Stimulated activated CD8-positive, alpha-beta memory T cell treated with anti-CD3 and anti-CD28 coated beads, Interleukin-4, amount 100 ng/mL, for 48 hours (primary cell): ENCODE data around the gene LHX5.

Experiments
- DNase-seq: peaks from one replicate; pipeline ENCODE4 v3.0.0-alpha.2; 2020

LHX5 gene

DNA sequence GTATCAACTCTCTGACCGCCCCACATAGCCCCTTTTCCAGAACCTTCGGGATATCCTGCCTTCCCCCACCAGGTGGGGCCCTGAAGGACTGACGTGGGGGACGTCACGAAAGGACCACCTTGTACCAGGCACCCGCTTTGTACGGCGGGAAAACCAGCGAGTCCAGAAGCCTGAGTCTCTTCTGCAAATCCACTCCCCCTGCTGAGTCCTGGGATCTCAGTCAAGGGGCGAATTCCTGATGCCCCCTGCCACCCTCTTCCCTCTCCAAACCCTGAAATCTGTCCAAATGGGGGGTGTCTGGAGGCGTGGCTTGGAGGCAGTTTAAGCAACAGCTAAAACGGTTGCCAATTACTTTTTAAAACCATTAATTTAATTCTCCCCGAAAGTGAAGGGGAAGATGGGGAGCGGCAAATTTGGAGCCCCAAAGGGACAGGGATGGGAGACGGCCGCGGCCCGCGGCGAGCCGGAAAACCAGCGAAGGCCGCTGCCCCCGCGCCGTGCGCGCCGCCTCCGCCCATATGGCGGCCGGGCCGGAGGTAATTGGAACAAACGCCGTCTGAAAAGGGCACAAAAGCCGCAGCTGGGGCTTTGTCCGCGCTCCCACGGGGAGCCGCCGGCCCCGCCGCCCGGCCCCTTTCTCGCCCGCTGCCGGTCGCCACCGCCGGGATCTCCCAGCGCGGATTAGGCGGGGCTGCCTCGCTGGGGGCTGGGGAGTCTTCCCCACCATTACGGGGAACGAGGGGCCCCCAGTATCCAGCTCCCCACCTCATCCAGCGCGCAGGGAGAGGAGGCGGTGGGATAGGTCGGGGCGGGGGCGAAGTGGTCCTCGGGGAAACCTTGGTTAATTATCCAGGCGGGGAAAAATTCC is 6.6 kb downstream of the LHX5 start:
- no peak for DNase-seq

DNA sequence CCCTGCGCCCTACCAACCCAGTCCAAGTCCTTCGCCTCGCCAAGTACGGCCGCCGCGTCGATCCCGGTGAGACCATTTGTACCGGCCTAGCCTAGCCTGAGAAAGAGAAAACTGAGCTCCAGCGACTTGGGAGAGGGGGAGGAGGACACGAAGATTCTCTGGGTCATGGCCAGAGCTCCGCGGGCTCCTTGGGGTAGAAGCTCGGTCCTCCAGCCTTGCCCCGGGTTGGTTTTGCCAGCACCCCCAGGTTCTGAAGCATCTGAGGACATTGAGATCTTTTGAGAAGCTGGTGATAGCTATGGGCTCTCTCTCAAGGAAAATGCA is 7.3 kb downstream of the LHX5 start:
- no peak for DNase-seq

- no peak for DNase-seq
Observed at GRCh38 chr12:113463746-113464451, 7.8 kb downstream of the LHX5 start.

DNA sequence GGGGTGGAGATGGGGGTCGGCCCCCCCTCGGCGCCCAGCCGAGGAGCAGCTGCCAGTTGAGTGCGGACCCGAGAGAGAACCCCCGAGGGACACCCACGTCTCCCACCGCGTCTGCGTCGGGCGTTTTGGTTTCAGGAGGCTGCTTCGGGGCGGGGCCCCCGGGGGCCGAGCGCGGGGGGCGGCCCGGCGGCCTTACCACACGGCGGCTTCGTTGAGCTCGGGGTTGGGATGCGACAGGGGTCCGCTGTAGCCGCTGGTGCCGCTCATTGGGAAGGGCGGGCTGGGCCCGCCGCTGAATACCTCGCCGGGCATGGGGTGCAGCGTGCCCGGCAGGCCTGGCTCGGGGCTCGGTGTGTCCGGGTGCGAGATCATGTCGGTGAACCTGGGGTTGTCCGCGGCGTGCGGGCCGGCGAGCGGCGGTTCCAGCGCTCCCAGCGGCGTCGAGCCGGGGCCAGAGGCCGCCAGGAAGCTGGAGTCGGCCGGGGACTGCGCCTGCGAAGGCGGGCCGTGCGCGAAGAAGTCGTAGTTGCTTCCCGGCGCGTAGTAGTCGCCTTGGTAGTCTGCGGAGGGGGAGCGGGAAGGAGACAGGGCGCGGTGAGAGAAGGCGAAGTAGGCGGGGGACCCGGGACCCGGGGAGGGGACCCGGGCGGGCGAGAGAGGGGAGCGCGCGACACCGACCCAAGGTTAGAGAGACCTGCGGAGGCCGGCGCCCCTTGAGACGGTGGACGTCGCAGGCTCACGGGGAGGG is 8.5 kb downstream of the LHX5 start:
- DNase-seq, result no peak

DNA sequence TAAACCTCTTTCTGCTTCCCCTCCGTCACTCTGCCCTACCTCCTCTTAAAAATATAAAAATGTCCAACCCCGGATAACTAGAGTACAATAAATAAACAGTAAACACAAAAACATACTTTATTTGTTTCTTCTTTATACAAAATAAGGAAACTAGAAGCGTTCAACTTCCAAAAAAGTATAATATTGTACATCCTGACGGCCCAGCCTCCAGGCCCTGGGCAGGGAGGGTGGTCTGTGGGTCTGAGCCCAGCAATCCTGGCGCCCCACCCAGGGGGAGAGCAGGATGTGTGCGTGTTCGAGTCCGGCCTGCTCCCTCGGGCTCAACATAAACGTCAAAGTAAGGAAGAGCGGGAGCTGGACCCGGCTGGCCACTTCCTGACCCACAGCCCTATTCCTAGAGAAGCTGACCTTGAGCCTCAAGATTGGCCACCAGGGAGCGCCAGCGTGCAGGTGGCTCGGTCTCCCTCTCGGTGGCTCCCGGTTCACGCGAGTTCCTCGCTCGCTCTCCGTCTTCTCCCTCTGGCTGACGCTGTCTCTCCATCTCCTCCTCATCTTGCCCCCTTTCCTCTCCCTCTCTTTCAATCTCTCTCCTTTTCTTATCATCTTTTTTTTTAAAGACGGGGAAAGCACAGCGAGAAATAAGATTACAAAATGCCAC is 9.4 kb downstream of the LHX5 start:
- DNase-seq, result peak; percentile 88

GRCh38 chr12:113461666-113462065 is 10.0 kb downstream of the LHX5 start:
- no peak for DNase-seq

GRCh38 chr12:113459981-113460380 is 11.7 kb downstream of the LHX5 start:
- DNase-seq, result no peak

DNA sequence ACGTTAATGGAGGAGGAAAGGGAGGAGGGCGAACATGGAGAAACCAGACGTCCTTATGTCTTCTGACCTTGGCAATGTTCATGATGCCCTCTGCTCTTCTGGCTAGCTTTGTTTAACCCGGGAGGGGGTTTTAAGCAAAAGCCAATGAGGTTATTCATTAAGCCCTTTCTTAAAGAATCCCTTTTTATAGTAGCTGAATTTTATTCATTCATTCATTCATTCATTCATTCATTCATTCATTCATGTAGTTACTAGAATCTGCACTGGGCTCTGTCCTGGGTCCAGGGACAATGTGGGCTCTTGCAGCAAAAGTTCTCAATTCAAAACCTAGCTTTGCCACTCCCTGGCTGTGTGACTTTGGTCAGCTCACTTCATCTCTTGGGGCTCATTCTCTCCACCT is 14.0 kb downstream of the LHX5 start:
- DNase-seq, result no peak

- no peak for DNase-seq
Observed at GRCh38 chr12:113457185-113457584, 14.5 kb downstream of the LHX5 start.

GRCh38 chr12:113456761-113457160 is 14.9 kb downstream of the LHX5 start:
- no peak for DNase-seq

GRCh38 chr12:113456199-113456598 is 15.5 kb downstream of the LHX5 start:
- no peak for DNase-seq

GRCh38 chr12:113453330-113453729 is 18.3 kb downstream of the LHX5 start:
- DNase-seq, result no peak

DNA sequence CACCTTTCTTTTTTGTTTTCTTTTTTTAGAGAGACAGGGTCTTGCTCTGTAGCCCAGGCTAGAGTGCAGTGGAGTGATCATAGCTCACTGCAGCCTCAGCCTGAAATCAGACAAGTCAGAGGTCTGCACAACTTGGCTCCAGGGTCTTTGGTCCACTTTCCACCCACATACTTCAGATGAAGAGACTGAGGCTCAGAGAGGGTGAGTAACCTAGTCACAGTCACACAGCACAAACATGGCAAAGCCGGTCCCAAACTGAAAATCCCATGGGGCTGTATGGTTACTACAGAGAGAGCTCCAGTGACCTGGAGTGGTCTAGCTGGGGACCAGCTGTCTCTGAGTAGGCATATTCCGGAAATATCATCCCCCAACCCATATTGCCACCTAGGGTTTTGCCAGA is 19.2 kb downstream of the LHX5 start:
- DNase-seq, result no peak

DNA sequence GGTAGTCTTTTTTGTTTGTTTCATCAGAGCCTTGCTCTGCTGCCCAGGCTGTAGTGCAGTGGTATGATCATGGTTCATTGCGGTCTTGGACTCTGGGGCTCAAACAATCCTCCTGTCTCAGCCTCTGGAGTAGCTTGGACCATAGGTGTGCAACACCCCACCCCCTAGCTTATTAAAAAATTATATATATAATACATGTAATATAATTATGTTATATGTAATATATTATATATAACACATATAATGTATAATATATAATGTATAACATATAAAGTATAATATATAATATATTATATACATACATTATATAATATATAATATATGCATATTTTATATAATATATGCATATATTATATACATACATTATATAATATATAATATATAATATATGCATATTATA is 21.8 kb downstream of the LHX5 start:
- no peak for DNase-seq

DNA sequence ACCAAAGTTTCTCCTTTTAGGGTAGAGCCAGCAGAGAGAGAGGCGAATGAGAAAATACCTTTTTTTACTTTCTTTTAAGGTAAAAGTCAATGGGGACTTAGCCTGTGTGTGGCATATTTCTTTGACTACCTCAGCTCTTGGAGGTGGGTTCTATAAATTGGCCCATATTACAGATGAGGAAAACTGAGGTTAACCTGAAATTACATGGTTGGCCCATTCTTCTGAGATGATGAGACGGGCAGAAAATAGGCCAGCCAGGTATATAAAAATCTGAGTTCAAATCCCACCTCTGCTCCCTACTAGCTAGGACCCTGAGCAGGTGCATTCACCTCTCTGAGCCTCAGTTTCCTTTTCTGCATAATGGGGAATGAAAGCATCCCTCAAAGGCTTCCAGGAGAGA is 22.4 kb downstream of the LHX5 start:
- DNase-seq, result no peak

DNA sequence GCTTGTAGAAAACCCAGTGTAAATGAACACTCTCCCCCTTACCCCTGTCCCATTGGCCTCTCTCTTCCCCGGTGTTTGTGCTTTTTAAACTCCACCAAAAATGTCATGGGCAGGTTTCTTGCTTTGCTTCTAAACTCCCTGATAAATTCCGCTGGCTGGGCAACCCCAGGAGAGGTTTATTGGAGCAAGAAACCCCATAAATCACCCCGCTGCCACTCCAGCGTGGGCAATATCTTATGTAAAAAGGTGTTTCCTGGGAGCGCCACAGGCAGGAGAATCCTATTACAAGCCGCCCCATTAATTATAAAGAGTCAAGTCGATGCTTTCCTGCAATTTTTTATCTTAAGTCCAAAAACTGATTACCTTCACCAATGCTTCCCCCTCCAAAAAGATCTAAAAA is 22.8 kb downstream of the LHX5 start:
- no peak for DNase-seq

DNA sequence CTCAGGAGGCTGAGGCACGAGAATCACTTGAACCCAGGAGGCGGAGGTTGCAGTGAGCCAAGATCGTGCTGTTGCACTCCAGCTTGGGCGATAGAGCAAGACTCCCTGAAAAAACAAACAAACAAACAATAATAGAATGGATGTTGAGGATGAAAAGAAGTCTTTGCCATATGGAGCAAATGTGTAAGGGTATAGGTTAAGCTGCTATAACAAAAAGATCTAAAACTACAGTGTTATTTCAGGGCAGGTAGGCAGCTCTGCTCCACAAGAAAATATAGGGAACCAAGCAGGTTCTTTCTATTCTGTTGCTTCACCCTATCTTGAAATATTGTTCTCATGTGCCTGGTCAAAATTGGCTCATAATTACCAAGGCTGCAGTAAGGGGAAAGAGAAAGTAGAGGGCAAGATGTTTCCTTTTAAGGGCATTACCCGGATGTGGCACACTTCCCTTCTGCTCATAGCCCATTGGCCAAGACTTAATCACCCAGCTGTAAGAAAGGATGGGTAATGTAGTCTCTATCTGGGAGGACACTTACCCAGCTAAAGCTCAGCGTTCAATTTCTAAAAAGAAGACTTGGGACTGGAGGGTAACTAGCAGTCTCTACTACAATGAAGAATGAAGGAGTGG is 26.0 kb downstream of the LHX5 start:
- no peak for DNase-seq

GRCh38 chr12:113443030-113443539 is 28.6 kb downstream of the LHX5 start:
- DNase-seq, result no peak

GRCh38 chr12:113440947-113441782 is 30.5 kb downstream of the LHX5 start:
- no peak for DNase-seq

DNA sequence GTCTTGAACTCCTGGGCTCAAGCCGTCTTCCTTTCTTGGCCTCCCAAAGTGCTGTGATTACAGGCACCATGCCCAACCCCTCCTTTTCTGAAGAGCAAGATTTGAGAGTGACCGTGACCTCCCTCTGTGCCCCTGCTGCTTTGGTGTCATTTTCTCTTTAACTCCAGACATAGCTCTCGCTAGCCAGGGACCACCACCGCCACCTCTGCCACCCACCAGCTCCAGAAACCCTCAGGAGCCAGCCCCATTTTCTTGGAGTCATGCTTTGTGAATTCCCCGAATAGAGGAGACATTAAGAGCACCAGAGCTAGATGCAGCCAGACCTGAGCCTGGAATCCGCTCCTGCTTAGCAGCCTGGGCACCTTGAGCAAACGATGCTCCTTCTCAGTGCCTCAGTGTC is 31.3 kb downstream of the LHX5 start:
- DNase-seq, result no peak

DNA sequence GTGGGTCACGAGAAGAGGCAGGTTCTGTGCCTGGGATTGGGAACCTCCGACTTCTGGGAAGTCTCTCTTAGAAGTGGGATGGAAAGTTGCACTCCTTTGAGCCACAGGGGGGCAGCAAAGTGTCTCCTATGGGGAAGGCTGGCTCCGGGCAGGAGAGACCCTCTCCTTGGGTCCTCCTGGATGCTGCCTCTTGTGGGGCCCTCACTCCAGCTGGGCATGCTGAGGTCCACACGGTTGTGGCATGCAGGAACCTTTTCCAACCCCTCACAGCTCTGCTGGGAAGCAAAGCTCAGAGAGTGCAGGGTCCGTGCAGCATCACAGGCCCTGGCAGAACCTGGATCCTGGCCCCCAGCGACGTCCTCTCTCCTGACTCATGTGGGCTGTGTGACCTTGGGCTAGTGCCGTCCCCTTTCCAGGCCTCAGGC is 32.1 kb downstream of the LHX5 start:
- DNase-seq, result peak; percentile 44

- DNase-seq, result no peak
Observed at GRCh38 chr12:113439301-113439597, 32.4 kb downstream of the LHX5 start.
